GM23338 (cell line): ENCODE data around the gene AIM2. TPM values are rescaled to one million over a fixed set of nuclear protein-coding genes. Genes with fewer than 3 reads are reported as not detected.

Experiments
- ATAC-seq: fragments of 200-7000 bp; cut with Tn5 transposase; 3 replicates; pipeline ENCODE4 v1.9.1; 2020
- DNase-seq: peaks from one replicate; pipeline ENCODE4 v3.0.0-alpha.2; 2015; ENCODE audit warnings: low spot score
- H2AFZ ChIP-seq: fragments of 200-600 bp; sonication (generic); 2 replicates; pipeline ENCODE4 v1.8.0; 2016; ENCODE audit warnings: antibody characterized with exemption, mild to moderate bottlenecking, moderate library complexity
- H3F3A ChIP-seq: fragments of 200-600 bp; sonication (generic); replicated peaks from 2 replicates; pipeline ENCODE4 v1.8.0; 2017; ENCODE audit warnings: antibody characterized with exemption, mixed run types, low read depth
- H3K27ac ChIP-seq: fragments of 200-600 bp; sonication (generic); 2 replicates; pipeline ENCODE4 v1.6.1; 2016; ENCODE audit warnings: low read depth
- H3K27me3 ChIP-seq: fragments of 200-600 bp; sonication (generic); 2 replicates; pipeline ENCODE4 v1.8.0; 2016; ENCODE audit warnings: mild to moderate bottlenecking, mixed run types, moderate library complexity; ENCODE audit not compliant: insufficient read depth
- H3K36me3 ChIP-seq: fragments of 200-600 bp; sonication (generic); 2 replicates; pipeline ENCODE4 v1.8.0; 2016; ENCODE audit warnings: mild to moderate bottlenecking; ENCODE audit not compliant: insufficient read depth
- H3K4me1 ChIP-seq: fragments of 200-600 bp; sonication (generic); 2 replicates; pipeline ENCODE4 v1.8.0; 2016; ENCODE audit warnings: mild to moderate bottlenecking, moderate library complexity; ENCODE audit not compliant: insufficient read depth
- H3K4me2 ChIP-seq: fragments of 200-600 bp; sonication (generic); 2 replicates; pipeline ENCODE4 v1.7.1; 2017; ENCODE audit warnings: mixed run types
- H3K4me3 ChIP-seq: fragments of 200-600 bp; sonication (generic); 2 replicates; pipeline ENCODE4 v1.6.1; 2016; ENCODE audit warnings: mixed run types
- H3K79me2 ChIP-seq: fragments of 200-600 bp; sonication (generic); replicated peaks from 2 replicates; pipeline ENCODE4 v1.8.0; 2017; ENCODE audit warnings: mild to moderate bottlenecking; ENCODE audit not compliant: insufficient read depth
- H3K9me2 ChIP-seq: fragments of 200-600 bp; sonication (generic); 2 replicates; pipeline ENCODE4 v1.8.0; 2017; ENCODE audit not compliant: insufficient read depth
- H4K20me1 ChIP-seq: fragments of 200-600 bp; sonication (generic); replicated peaks from 2 replicates; pipeline ENCODE4 v1.8.0; 2017; ENCODE audit warnings: mild to moderate bottlenecking; ENCODE audit not compliant: insufficient read depth
- H3K27ac Mint-ChIP-seq: 2 replicates; pipeline ENCODE4 v1.8.0; 2020; ENCODE audit warnings: inconsistent platforms, mild to moderate bottlenecking, moderate library complexity, mixed read lengths
- H3K27me3 Mint-ChIP-seq: 3 replicates; pipeline ENCODE4 v1.8.0; 2022; ENCODE audit warnings: low read depth, mild to moderate bottlenecking, moderate library complexity, mixed read lengths, inconsistent platforms; ENCODE audit not compliant: insufficient read depth, poor library complexity
- H3K36me3 Mint-ChIP-seq: 3 replicates; pipeline ENCODE4 v1.8.0; 2021; ENCODE audit warnings: low read depth, mild to moderate bottlenecking, inconsistent platforms, moderate library complexity, mixed read lengths
- H3K4me1 Mint-ChIP-seq: 3 replicates; pipeline ENCODE4 v1.8.0; 2020; ENCODE audit warnings: mild to moderate bottlenecking, inconsistent platforms, mixed read lengths
- H3K4me3 Mint-ChIP-seq: 3 replicates; pipeline ENCODE4 v1.8.0; 2021; ENCODE audit warnings: moderate library complexity, mild to moderate bottlenecking, inconsistent platforms, mixed read lengths
- H3K9me3 Mint-ChIP-seq: 3 replicates; pipeline ENCODE4 v1.8.0; 2020; ENCODE audit warnings: moderate library complexity, mild to moderate bottlenecking, inconsistent platforms, mixed read lengths
- CREB1 ChIP-seq: fragments of 250-450 bp; sonication (Bioruptor Pico); IDR thresholded peaks from 2 replicates; pipeline ENCODE4 v1.5.0; 2020; ENCODE audit warnings: low read depth, mild to moderate bottlenecking, moderate library complexity
- EZH2 ChIP-seq: fragments of 200-600 bp; sonication (generic); IDR thresholded peaks from one replicate; pipeline ENCODE4 v1.8.0; 2017; ENCODE audit warnings: antibody characterized with exemption, mild to moderate bottlenecking, low read depth; ENCODE audit not compliant: unreplicated experiment
- EZH2phosphoT487 ChIP-seq: fragments of 200-600 bp; sonication (generic); IDR thresholded peaks from one replicate; pipeline ENCODE4 v1.8.1; 2018; ENCODE audit warnings: antibody characterized with exemption; ENCODE audit not compliant: unreplicated experiment
- JUNB ChIP-seq: IDR thresholded peaks from one replicate; pipeline ENCODE4 v1.6.1; 2016; ENCODE audit warnings: antibody characterized with exemption; ENCODE audit not compliant: unreplicated experiment
- NANOG ChIP-seq: IDR thresholded peaks from 2 replicates; pipeline ENCODE4 v1.6.1; 2016; ENCODE audit warnings: antibody characterized with exemption, borderline replicate concordance
- POLR2AphosphoS5 ChIP-seq: IDR thresholded peaks from 2 replicates; pipeline ENCODE4 v1.6.1; 2016; ENCODE audit warnings: antibody characterized with exemption, low read depth
- STAT1 ChIP-seq: IDR thresholded peaks from one replicate; pipeline ENCODE4 v1.6.1; 2016; ENCODE audit warnings: antibody characterized with exemption; ENCODE audit not compliant: unreplicated experiment
- ZNF114 ChIP-seq: fragments of 250-450 bp; sonication (Bioruptor Pico); IDR thresholded peaks from 2 replicates; pipeline ENCODE4 v1.5.0; 2020; ENCODE audit warnings: mild to moderate bottlenecking, moderate library complexity
- ZNF331 ChIP-seq: fragments of 250-450 bp; sonication (Bioruptor Pico); IDR thresholded peaks from 2 replicates; pipeline ENCODE4 v1.5.0; 2020; ENCODE audit warnings: low read depth, mild to moderate bottlenecking, moderate library complexity
- polyA plus RNA-seq: library from polyadenylated mRNA; unstranded; fragments of >200 nt; fragmentation: Nextera tagmentation; extraction: Ambion mirVana; gene quantifications from 2 replicates; pipeline ENCODE4 v1.2.1, GENCODE V29; 2016
- total RNA-seq: library from RNA; depleted of rRNA; stranded (reverse); fragments of >200 nt; shearing (Covaris generic); gene quantifications from 2 replicates; pipeline ENCODE4 v1.2.3, GENCODE V29; 2014
- TF ChIP-seq, protein P1 (sequence below): IDR thresholded peaks from 2 replicates; pipeline ENCODE4 v1.6.1; 2016; ENCODE audit warnings: antibody characterized with exemption
- TF ChIP-seq, protein P2 (sequence below): fragments of 250-450 bp; sonication (Bioruptor Pico); IDR thresholded peaks from 2 replicates; pipeline ENCODE4 v1.5.0; 2020; ENCODE audit warnings: mild to moderate bottlenecking, moderate library complexity
- TF ChIP-seq, protein P3 (sequence below), 2 experiments: fragments of 200-600 bp in 1 of 2; sonication (generic) in 1 of 2; conservative IDR thresholded peaks; 2 replicates each; pipeline versions ENCODE4 v1.5.1 to v1.6.1; 2016 to 2017; ENCODE audit warnings: antibody characterized with exemption in 2 of 2, low read depth in 2 of 2, mild to moderate bottlenecking in 2 of 2, moderate library complexity in 1 of 2
- TF ChIP-seq, protein P4 (sequence below): IDR thresholded peaks from one replicate; pipeline ENCODE4 v1.6.1; 2018; ENCODE audit warnings: antibody characterized with exemption; ENCODE audit not compliant: unreplicated experiment

Gene AIM2
- total and polyA plus RNA-seq, 2 experiments from 2014 or later, result 1.5 to 2.5 TPM

DNA sequence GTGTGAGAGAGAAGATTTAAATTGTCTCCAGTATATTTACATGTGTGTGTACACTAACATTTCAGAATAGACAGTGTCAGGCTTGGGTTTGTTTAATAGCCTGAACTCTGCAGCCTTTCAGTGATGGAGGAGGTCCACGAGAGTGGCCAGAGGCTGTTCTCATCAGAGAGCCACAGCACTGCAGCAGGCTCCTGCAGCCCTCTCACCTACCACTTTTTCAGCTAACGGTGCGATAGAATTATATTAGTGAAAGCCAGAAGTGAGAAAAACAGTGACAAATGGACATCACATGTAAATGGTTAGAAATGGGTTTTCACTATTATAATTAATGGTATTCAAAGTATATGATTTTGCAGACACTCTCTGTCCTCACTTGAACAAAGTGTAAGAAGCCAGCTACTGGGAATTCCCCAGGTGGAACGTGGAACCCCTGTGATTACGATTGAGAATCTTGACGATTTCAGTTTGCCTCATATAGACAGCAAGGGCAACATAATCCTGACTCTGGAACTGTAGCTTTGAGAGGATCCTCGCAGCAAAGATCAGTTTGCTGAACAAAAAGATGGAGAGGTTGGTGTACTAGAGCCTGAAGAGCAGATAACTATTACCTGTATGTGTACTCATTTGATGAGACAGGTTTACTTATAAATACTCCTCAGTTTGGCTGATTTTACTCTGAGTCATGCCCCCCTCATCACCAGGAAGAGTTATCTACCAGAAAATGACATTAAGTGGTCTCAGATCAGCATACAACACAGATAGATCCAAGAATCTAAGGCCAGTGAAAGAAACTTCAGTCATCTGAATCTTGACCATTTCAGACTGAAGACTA is 35.5 kb downstream of the AIM2 start:
- DNase-seq, result no peak
- Histone ChIP-seq H3K4me1 (no peaks in the 10 kb centered on the region), H3K27ac (no peak overlapping the region), H3F3A (no peaks in the 10 kb centered on the region), H4K20me1 (no peaks in the 10 kb centered on the region), H3K9me2 (no peaks in the 10 kb centered on the region), H2AFZ (no peak overlapping the region), H3K4me3 (no peak overlapping the region), H3K4me2 (no peak overlapping the region), H3K79me2 (no peaks in the 10 kb centered on the region), H3K27me3 (no peaks in the 10 kb centered on the region), H3K36me3 (no peaks in the 10 kb centered on the region)
- H3K36me3 Mint-ChIP-seq, result no peaks in the 10 kb centered on the region
- no peaks in the 10 kb centered on the region for H3K27me3 Mint-ChIP-seq
- no peaks in the 10 kb centered on the region for H3K9me3 Mint-ChIP-seq
- no peak overlapping the region for H3K4me3 Mint-ChIP-seq
- no peak for ATAC-seq
- TF ChIP-seq POLR2AphosphoS5 (no peak), EZH2phosphoT487 (no peak), CREB1 (CRISPR knock-in tag) (no peak), NANOG (no peak), STAT1 (no peak), EZH2 (no peak), ZNF331 (CRISPR knock-in tag) (no peak), ZNF114 (no peak), JUNB (no peak)
- TF ChIP-seq, protein P1, sequence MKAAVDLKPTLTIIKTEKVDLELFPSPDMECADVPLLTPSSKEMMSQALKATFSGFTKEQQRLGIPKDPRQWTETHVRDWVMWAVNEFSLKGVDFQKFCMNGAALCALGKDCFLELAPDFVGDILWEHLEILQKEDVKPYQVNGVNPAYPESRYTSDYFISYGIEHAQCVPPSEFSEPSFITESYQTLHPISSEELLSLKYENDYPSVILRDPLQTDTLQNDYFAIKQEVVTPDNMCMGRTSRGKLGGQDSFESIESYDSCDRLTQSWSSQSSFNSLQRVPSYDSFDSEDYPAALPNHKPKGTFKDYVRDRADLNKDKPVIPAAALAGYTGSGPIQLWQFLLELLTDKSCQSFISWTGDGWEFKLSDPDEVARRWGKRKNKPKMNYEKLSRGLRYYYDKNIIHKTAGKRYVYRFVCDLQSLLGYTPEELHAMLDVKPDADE, result no peak
- TF ChIP-seq, protein P2, sequence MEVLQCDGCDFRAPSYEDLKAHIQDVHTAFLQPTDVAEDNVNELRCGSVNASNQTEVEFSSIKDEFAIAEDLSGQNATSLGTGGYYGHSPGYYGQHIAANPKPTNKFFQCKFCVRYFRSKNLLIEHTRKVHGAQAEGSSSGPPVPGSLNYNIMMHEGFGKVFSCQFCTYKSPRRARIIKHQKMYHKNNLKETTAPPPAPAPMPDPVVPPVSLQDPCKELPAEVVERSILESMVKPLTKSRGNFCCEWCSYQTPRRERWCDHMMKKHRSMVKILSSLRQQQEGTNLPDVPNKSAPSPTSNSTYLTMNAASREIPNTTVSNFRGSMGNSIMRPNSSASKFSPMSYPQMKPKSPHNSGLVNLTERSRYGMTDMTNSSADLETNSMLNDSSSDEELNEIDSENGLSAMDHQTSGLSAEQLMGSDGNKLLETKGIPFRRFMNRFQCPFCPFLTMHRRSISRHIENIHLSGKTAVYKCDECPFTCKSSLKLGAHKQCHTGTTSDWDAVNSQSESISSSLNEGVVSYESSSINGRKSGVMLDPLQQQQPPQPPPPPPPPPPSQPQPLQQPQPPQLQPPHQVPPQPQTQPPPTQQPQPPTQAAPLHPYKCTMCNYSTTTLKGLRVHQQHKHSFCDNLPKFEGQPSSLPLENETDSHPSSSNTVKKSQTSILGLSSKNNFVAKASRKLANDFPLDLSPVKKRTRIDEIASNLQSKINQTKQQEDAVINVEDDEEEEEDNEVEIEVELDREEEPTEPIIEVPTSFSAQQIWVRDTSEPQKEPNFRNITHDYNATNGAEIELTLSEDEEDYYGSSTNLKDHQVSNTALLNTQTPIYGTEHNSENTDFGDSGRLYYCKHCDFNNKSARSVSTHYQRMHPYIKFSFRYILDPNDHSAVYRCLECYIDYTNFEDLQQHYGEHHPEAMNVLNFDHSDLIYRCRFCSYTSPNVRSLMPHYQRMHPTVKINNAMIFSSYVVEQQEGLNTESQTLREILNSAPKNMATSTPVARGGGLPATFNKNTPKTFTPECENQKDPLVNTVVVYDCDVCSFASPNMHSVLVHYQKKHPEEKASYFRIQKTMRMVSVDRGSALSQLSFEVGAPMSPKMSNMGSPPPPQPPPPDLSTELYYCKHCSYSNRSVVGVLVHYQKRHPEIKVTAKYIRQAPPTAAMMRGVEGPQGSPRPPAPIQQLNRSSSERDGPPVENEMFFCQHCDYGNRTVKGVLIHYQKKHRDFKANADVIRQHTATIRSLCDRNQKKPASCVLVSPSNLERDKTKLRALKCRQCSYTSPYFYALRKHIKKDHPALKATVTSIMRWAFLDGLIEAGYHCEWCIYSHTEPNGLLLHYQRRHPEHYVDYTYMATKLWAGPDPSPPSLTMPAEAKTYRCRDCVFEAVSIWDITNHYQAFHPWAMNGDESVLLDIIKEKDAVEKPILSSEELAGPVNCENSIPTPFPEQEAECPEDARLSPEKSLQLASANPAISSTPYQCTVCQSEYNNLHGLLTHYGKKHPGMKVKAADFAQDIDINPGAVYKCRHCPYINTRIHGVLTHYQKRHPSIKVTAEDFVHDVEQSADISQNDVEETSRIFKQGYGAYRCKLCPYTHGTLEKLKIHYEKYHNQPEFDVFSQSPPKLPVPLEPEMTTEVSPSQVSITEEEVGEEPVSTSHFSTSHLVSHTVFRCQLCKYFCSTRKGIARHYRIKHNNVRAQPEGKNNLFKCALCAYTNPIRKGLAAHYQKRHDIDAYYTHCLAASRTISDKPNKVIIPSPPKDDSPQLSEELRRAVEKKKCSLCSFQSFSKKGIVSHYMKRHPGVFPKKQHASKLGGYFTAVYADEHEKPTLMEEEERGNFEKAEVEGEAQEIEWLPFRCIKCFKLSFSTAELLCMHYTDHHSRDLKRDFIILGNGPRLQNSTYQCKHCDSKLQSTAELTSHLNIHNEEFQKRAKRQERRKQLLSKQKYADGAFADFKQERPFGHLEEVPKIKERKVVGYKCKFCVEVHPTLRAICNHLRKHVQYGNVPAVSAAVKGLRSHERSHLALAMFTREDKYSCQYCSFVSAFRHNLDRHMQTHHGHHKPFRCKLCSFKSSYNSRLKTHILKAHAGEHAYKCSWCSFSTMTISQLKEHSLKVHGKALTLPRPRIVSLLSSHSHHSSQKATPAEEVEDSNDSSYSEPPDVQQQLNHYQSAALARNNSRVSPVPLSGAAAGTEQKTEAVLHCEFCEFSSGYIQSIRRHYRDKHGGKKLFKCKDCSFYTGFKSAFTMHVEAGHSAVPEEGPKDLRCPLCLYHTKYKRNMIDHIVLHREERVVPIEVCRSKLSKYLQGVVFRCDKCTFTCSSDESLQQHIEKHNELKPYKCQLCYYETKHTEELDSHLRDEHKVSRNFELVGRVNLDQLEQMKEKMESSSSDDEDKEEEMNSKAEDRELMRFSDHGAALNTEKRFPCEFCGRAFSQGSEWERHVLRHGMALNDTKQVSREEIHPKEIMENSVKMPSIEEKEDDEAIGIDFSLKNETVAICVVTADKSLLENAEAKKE (CRISPR knock-in tag), result no peak
- TF ChIP-seq, protein P3, sequence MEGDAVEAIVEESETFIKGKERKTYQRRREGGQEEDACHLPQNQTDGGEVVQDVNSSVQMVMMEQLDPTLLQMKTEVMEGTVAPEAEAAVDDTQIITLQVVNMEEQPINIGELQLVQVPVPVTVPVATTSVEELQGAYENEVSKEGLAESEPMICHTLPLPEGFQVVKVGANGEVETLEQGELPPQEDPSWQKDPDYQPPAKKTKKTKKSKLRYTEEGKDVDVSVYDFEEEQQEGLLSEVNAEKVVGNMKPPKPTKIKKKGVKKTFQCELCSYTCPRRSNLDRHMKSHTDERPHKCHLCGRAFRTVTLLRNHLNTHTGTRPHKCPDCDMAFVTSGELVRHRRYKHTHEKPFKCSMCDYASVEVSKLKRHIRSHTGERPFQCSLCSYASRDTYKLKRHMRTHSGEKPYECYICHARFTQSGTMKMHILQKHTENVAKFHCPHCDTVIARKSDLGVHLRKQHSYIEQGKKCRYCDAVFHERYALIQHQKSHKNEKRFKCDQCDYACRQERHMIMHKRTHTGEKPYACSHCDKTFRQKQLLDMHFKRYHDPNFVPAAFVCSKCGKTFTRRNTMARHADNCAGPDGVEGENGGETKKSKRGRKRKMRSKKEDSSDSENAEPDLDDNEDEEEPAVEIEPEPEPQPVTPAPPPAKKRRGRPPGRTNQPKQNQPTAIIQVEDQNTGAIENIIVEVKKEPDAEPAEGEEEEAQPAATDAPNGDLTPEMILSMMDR (conservative IDR thresholded peaks at IDR 0.05; ENCODE audit: low read depth in 2 of 2), result no peak
- TF ChIP-seq, protein P4, sequence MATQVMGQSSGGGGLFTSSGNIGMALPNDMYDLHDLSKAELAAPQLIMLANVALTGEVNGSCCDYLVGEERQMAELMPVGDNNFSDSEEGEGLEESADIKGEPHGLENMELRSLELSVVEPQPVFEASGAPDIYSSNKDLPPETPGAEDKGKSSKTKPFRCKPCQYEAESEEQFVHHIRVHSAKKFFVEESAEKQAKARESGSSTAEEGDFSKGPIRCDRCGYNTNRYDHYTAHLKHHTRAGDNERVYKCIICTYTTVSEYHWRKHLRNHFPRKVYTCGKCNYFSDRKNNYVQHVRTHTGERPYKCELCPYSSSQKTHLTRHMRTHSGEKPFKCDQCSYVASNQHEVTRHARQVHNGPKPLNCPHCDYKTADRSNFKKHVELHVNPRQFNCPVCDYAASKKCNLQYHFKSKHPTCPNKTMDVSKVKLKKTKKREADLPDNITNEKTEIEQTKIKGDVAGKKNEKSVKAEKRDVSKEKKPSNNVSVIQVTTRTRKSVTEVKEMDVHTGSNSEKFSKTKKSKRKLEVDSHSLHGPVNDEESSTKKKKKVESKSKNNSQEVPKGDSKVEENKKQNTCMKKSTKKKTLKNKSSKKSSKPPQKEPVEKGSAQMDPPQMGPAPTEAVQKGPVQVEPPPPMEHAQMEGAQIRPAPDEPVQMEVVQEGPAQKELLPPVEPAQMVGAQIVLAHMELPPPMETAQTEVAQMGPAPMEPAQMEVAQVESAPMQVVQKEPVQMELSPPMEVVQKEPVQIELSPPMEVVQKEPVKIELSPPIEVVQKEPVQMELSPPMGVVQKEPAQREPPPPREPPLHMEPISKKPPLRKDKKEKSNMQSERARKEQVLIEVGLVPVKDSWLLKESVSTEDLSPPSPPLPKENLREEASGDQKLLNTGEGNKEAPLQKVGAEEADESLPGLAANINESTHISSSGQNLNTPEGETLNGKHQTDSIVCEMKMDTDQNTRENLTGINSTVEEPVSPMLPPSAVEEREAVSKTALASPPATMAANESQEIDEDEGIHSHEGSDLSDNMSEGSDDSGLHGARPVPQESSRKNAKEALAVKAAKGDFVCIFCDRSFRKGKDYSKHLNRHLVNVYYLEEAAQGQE, result no peak
- H3K4me1 Mint-ChIP-seq, result no peaks in the 10 kb centered on the region
- H3K27ac Mint-ChIP-seq, result no peak overlapping the region
